HPDE6-E6E7 (cell line): ENCODE measurements around the gene WDR90.

Source experiments
- DNase-seq: peaks from one replicate; pipeline ENCODE4 v3.0.0; 2011; ENCODE audit warnings: missing footprints; ENCODE audit errors: extremely low spot score

Gene WDR90

DNA sequence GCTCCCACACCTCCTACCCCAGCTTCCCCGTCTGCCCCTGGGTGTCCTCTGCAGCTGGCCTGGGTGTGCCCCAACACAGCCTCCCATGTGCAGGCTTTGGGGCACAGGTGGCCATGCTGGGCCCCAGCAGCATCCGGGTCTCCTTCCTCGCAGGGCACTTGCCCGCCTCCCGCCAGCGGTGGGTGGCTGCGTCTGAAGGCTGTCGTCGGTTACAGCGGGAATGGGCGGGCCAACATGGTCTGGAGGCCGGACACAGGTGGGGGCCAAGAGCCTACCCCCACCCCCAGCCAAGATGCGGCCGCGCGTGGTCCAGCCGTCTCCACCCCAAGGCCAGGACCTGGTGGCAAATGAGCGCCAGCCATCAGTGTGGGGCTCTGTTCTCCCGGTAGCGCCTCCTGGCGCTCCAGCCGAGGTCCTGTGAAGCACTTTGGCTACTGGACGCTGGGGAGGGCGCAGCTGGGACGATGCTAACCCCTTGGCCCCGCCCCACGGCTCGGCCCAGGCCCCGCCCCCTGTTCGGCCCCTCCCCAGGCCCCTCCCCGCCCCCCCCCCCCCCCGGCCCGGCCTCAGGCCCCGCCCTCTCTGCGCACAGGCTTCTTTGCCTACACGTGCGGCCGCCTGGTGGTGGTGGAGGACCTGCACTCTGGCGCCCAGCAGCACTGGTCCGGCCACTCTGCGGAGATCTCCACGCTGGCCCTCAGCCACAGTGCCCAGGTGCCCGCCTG, 11.5 kb downstream of the WDR90 start:
- no peak for DNase-seq

DNA sequence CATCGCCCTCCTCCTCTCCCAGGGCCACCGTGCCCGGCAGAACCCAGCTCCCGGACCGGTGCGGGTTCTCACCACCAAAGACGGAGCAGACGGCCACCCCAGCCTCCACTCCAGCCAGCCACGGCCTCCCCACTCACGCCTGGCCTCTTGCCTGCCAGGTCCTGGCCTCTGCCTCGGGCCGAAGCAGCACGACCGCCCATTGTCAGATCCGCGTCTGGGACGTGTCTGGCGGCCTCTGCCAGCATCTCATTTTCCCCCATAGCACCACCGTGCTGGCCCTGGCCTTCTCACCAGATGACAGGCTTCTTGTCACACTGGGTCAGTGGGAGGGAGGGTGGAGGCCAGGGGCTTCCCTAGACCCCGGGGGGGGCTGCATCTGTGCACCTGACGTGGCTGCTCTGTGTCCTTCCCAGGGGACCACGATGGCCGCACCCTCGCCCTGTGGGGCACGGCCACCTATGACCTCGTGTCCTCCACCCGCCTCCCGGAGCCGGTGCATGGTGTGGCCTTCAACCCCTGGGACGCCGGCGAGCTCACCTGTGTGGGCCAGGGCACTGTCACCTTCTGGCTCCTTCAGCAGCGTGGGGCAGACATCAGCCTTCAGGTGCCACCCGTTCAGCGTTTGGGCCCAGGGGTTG, 12.1 kb downstream of the WDR90 start:
- no peak for DNase-seq

DNA sequence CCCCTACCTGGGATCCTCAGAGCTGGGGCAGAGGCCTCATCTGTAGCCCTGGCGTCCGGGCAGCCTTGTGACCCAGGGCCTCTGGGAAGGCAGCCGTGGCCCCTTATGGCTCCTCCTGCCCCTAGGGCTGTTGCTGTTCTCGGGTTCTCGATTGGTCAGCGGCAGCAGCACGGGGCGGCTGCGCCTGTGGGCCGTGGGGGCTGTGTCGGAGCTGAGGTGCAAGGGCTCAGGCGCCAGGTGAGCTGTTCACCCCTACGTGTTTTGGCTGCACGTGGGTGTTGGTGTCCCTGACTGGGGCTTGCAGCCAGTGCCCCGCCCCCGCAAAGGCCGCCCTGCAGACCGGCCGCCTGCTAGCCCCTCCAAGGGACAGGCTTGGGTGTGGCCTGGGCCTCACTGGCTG, 12.9 kb downstream of the WDR90 start:
- DNase-seq = no peak

DNA sequence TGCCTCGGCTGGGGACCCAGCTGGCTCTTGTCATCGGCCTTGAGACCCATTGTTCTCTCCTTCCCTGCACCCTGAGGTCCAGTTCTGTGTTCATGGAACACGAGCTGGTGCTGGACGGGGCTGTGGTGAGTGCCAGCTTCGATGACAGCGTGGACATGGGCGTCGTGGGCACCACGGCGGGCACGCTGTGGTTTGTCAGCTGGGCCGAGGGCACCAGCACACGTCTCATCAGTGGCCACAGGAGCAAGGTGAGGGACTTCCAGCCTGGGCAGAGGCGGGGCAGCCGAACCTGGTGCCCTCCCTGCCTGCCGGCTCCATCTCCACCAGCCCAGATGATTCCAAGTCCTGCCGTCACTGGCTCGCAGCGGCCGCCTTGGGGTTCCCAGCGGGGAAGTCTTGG, 13.4 kb downstream of the WDR90 start:
- DNase-seq = no peak

DNA sequence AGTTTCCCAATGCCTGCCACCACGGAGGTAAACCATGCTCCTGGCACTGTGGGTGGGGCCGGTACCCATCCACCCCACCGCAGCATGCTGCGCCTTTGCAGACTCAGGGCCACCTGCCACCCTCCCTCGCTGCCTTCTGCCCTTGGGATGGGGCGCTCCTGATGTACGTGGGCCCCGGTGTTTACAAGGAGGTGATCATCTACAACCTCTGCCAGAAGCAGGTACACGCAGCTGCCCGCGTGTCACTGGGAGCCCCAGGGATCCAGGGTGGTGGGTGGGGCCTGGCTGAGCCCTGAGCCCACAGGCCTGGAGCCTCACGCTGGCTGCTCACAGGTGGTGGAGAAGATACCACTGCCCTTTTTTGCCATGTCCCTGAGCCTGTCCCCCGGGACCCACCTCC, 17.4 kb downstream of the WDR90 start:
- DNase-seq = no peak

DNA sequence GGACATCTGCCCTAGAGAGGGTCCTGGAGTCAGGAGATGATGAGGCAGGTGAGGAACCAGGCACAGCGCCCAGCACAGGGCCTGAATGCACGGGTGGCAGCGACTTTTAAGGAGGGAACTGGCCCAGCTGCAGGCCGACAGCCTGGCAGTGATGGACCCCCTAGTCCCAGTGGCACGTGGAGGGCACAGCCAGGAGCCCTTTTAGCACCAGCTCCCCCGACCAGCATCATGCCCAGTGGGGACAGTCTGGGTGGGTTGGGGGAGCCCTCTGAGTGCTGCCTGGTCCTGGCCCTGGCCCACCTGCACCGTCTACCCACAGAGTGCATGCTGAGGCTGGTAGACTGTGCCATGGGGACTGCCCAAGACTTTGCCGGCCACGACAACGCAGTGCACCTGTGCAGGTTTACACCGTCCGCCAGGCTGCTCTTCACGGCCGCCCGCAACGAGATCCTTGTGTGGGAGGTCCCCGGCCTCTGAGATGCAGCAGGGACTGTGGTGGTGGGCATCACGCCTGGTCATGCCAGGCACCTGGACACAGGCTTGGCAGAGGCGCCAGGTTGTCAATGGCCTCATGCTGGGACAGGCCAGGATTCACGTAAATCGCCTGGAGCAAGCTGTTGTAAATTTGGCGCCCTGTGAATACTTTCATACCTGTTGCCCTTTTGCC, 18.1 kb downstream of the WDR90 start:
- DNase-seq = no peak

DNA sequence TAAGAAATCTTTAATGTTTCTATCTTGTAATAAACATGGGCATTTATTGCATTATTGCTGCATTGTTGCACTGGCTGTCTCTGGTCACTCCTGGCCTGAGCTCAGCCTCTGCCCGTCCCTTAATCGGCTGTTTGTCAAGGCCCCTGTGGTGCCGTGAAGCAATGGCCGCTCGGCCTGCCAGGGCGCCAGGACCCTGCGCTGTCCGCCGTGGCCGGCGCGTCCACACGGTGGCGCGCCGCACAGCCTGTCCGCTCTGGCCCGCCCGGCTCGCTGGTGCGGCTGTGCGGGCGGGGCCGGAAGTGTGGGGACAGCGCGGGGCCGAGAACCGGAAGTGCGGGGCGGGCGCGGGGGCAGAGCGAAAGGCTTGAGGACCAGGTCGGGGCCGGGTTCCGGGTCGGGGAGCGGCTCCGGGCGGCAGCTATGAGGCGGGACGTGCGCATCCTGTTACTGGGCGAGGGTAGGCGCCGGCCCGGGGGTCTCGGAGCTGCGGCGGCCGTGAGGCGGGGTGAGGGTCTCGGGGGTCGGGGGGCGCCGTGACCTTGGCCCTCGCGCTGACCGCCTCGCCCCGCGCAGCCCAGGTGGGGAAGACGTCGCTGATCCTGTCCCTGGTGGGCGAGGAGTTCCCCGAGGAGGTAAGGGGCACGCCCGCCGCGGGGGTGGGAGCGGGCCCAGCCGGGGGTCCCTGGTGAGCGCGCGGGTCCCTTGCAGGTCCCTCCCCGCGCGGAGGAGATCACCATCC, 18.8 kb downstream of the WDR90 start, which contains the start of gene RHOT2:
Gene RHOT2, plus strand, starts transcription at position 353 of the 739 bp plus-strand sequence. Its CDS starts 68 bp downstream, at position 421.
- DNase-seq = peak; percentile 76

DNA sequence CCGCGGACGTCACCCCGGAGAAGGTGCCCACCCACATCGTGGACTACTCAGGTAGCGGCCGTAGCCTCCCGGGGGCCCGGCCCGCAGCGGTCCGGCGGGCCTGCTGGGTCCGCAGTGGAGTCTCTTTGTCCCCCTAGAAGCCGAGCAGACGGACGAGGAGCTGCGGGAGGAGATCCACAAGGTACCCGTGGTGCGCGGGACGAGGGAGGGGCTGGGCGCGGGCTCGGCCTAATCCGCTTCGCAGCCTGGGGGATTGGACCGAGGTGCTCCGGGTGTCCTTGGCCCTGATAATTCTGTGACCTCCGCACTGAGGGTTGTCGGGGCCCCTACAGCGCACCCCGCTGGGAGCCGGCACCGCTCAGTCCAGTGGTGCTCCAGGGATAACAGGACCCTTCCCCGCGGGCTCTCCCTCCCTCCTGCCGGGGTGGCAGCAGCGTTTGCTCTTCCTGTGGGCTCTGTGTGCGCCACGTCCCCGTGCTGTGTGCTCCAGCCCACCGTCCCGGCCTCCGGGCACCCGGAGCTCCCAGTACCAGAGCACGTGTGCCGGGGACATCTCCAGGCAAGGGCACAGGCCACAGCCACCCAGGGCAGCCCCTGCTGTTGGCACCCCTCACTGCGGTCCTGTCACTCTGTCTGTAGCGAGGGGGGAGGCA, 19.5 kb downstream of the WDR90 start:
- no peak for DNase-seq

DNA sequence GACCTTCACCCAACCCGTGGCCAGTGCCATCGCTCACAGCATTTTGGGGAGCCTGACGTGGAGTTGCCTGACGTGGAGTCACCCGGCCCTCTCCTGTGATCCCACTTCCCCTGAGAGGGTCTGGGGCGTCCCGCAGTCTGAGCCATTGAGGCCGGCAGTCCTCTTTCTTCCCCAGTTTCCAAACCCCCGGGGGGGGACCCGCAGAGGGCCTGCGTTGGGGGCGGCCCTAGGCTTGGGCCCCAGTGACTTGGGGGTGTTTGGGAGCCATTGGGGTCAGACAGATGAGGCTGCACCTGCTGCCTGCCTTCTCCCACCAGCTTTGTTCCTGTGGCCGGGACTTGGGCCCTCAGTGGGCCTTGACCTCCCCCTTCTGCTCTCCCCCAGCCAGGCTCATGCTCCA, 20.5 kb downstream of the WDR90 start:
- DNase-seq = no peak

DNA sequence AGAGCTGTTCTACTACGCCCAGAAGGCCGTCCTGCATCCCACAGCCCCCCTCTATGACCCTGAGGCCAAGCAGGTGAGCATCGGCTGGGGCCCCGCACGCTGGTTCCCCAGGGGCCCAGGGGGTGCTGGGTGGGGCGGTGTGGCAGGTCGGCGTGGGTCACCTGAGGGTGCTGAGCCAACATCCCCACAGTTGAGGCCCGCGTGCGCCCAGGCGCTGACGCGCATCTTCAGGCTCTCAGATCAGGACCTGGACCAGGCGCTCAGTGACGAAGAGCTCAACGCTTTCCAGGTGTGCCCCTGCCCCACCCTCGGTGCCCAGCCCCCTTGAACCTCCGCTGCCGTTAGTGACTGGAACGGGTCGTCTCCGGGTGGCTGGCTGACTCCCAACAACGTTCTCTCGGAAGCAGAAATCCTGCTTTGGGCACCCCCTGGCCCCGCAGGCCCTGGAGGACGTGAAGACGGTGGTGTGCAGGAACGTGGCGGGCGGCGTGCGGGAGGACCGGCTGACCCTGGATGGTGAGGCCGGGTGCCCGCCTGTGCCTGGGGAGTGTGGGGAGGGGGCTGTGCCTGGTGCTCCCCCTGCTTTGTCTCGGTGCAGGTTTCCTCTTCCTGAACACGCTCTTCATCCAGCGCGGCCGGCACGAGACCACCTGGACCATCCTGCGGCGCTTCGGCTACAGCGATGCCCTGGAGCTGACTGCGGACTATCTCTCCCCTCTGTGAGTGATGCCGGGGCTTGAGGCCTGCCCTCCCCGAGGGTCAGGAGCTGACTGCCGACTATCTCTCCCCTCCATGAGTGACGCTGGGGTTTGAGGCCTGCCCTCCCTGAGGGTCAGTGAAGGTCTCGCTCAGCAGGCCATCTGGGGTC, 21.6 kb downstream of the WDR90 start:
- no peak for DNase-seq

DNA sequence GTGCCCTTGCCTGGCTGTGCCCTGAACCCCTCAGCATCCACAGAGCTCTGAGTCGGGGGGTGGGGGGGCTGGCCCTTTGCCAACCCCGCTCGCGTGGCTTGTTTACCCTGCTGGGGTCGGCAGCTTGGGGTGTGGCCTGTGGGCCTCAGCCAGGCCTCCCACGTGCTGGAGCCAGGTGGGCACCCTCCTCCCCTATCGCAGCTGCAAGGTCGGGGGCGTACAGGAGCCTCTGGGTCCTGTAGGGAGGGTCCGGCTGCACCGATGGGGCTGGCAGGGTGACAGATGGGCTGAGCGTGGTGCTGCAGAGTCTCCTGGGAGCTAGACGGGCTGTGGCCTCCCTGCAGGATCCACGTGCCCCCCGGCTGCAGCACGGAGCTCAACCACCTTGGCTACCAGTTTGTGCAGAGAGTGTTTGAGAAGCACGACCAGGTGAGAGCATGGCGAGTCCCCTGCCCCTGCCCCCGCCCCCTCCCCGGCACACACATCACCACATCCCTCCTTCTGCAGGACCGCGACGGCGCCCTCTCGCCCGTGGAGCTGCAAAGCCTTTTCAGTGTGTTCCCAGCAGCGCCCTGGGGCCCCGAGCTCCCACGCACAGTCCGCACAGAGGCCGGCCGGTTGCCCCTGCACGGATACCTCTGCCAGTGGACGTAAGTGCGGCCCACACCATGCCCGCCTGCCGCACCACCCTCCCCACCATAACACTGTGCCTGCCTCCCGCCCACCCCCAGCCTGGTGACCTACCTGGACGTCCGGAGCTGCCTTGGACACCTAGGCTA, 22.4 kb downstream of the WDR90 start:
- DNase-seq = no peak

DNA sequence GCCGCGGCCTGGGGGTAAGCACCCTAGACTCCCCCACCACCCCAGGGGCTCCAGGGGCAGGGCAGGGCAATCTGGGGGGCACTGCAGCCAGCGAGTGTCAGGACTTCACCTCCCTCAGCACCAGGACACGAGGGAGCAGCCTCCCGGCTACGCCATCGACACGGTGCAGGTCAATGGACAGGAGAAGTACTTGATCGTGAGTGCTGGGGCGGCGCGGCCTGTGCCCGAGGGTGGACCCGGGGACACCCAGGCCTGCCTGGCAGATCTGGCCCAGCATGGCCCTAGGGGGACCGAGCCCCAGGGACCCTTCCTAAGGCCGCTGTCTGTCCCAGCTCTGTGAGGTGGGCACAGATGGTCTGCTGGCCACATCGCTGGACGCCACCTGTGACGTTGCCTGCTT, 23.2 kb downstream of the WDR90 start:
- no peak for DNase-seq

DNA sequence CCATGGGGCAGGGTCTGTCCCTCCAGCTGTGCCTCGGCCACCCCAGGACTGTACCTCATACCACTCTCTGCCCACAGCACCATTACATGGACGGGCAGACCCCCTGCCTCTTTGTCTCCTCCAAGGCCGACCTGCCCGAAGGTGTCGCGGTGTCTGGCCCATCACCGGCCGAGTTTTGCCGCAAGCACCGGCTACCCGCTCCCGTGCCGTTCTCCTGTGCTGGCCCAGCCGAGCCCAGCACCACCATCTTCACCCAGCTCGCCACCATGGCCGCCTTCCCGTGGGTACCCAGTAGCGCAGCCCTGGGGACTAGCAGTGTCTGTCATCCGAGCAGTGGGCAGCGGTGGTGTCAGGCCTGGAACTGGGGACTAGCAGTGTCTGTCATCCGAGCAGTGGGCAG, 23.7 kb downstream of the WDR90 start:
- DNase-seq = no peak

DNA sequence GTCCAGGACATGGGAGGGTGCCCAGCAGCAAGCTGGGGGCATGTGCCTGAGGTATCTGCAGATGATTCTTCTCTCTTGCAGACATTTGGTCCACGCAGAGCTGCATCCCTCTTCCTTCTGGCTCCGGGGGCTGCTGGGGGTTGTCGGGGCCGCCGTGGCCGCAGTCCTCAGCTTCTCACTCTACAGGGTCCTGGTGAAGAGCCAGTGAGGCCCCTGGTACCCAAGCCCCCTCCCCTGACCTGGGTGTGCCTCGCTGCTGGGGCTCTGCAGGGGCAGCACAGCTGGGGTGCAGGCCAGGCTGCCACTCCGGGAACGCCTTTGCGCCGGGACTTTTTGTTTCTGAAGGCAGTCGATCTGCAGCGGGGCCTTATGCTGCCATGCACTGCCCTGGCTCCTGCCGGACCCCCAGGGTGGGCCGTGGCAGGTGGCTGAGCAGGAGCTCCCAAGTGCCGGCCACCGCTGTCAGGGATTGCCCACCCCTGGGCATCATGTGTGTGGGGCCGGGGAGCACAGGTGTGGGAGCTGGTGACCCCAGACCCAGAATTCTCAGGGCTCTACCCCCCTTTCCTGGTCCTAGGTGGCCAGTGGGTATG, 24.3 kb downstream of the WDR90 start:
- no peak for DNase-seq

DNA sequence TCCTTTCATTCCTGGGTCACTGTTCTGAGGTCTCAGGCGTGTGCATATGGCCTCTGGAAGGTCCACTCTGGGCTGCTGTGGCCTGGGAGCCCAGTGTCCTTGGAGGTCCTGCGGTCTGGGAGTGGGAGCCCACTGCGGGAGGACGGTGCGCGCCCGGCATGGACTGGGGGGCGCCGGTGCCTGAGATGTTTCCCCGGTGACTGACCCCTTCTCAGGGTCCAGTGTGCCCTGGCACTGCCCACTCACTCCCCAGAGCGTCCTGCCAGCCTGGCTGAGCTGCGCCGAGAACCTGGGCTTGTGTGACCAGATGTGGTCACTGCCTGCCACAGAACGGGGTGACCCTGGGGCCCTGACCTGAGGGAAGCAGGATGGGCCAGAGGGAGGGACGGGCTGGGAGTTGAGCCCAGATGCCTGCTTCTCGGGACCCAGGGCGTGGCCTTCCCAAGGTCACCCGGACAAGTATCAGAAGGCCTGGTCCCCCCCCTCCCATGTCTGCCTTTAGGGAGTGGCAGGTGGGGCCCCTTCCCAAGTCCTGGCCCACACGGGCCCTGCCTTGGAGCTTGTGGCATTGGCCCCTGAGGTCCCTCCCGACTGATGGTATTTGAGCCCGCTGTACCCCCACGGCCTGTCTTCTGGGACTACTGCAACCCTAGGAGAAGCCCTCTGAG, 25.2 kb downstream of the WDR90 start:
- no peak for DNase-seq

DNA sequence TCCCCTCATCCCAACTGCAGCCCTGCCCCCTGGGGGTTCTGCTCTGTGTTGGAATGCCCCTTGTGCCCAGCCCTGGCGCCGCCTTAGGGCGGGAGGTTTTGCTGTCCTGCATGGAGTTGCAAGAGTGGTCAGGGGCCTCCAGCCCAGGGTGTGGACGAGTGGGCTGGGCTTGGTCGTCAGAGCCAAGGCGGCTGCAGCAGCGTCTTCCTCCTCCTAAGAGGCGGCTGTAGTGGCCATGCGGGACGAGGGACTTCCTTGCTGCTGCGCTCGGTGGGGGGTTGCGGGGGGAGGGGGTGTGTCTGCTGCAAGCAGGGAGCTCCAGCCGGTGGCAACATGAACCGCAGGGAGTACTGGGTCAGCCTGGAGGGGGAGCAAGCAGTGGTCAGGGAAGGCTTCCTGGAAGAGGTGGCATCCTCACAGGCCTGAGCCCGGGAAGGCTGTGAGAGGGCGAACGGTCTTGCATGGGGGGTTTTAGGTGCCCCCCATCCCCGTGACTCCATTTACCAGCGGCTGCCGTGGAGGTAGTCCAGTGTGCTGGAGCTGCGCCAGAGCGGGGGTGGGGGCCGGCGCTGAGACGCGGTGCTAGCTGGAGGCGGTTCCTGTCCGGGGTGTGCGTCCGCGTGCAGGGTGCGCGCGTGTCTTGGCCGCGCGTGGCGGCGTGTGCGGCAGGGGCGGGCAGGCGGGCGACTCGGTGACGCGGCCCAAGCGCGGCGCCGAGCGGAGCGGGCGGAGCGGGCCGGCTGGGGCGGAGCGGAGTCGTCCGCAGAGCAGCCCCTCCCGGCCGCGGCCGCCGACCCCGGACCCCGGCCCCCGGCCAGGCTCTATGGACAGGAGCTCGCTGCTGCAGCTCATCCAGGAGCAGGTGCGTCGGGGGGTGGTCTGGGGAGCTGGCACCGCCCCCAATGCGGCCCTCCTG, 26.1 kb downstream of the WDR90 start, which contains the start of gene RHBDL1:
Gene RHBDL1, plus strand, starts transcription at position 704 of the 916 bp plus-strand sequence. Its CDS starts 120 bp downstream, at position 824.
- DNase-seq = no peak

DNA sequence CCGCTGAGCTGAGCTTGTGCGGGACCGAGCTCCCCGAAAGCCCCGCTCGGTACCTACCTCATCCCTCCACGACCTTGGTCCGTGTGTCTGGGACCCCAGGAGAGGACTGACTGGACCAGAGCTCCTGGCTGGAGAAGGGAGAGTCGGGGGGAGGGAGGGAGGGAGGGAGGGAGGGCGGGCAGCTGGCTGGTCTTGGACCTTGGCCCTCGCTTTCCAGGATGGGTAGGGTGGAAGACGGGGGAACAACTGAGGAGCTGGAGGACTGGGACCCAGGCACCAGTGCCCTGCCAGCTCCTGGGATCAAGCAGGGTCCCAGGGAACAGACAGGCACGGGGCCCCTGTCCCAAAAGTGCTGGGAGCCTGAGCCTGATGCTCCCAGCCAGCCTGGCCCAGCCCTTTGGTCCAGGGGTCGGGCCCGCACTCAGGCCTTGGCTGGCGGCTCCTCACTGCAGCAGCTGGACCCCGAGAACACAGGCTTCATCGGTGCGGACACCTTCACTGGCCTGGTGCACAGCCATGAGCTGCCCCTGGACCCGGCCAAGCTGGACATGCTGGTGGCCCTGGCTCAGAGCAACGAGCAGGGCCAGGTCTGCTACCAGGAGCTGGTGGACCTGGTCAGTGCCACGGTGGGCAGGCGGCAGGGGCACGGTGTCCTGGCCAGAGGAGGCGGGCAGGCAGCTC, 26.9 kb downstream of the WDR90 start:
- no peak for DNase-seq
